Central memory CD4-positive, alpha-beta T cell (primary cell): Measurements from ENCODE around the gene DNAJB13.
A peak's percentile ranks its signal among the peaks of the same experiment; 100 is the strongest.

ENCODE experiments used
- DNase-seq: peaks from one replicate; pipeline ENCODE4 v3.0.0; 2022

Gene DNAJB13

GRCh38 chr11:74001822-74002286, 51.0 kb downstream of the DNAJB13 start:
- DNase-seq: no peak

GRCh38 chr11:74002832-74003231, 52.0 kb downstream of the DNAJB13 start:
- no peak for DNase-seq

- DNase-seq: no peak
Measured at GRCh38 chr11:74004046-74004695, 53.3 kb downstream of the DNAJB13 start.

GRCh38 chr11:74004759-74005615, 54.2 kb downstream of the DNAJB13 start:
- DNase-seq: peak; percentile 93

GRCh38 chr11:74005721-74006517, 55.1 kb downstream of the DNAJB13 start:
- DNase-seq: no peak

GRCh38 chr11:74006743-74007304, 56.0 kb downstream of the DNAJB13 start:
- DNase-seq: no peak

- DNase-seq: no peak
Measured at GRCh38 chr11:74007691-74008372, 57.0 kb downstream of the DNAJB13 start.

GRCh38 chr11:74008373-74009229, 57.8 kb downstream of the DNAJB13 start, which contains the start of gene UCP3:
Gene UCP3 (minus strand): TSS chr11:74009085. CDS start chr11:74007042, 2,043 bp downstream.
- DNase-seq: no peak

GRCh38 chr11:74009230-74009547, 58.4 kb downstream of the DNAJB13 start:
- DNase-seq: no peak

- no peak for DNase-seq
Measured at GRCh38 chr11:74009675-74010305, 59.0 kb downstream of the DNAJB13 start.

- DNase-seq: no peak
Measured at GRCh38 chr11:74010306-74011300, 59.8 kb downstream of the DNAJB13 start.

GRCh38 chr11:74011360-74012073, 60.7 kb downstream of the DNAJB13 start:
- DNase-seq: peak; percentile 66

GRCh38 chr11:74012074-74012809, 61.4 kb downstream of the DNAJB13 start:
- no peak for DNase-seq

- DNase-seq: no peak
Measured at GRCh38 chr11:74013141-74013540, 62.3 kb downstream of the DNAJB13 start.

- DNase-seq: no peak
Measured at GRCh38 chr11:74014880-74015279, 64.1 kb downstream of the DNAJB13 start.

- DNase-seq: no peak
Measured at GRCh38 chr11:74015919-74016684, 65.3 kb downstream of the DNAJB13 start.

- no peak for DNase-seq
Measured at GRCh38 chr11:74017631-74018030, 66.8 kb downstream of the DNAJB13 start.
